CD4-positive, alpha-beta T cell treated with Interleukin-6 for 4 hours (primary cell): ENCODE results near the gene GNAZ.
"Not testable (repeated sequence)": the region's sequence is repeated elsewhere in the genome, so short reads cannot be mapped to it uniquely, and the experiment has no call there.

Source experiments
- DNase-seq: peaks from one replicate; pipeline ENCODE4 v3.0.0-alpha.2; 2020; ENCODE audit warnings: mixed read lengths

Gene GNAZ

GRCh38 chr22:23045461-23045860, 24.9 kb upstream of the GNAZ start:
- no peak for DNase-seq

- DNase-seq, result no peak
These were observed 23.1 kb upstream of the GNAZ start for GRCh38 chr22:23047265-23047664.

- DNase-seq, result no peak
These were observed 22.6 kb upstream of the GNAZ start for GRCh38 chr22:23047742-23048141.

GRCh38 chr22:23050546-23050945, 19.8 kb upstream of the GNAZ start:
- DNase-seq, result not testable (repeated sequence)

GRCh38 chr22:23053051-23053707, 17.1 kb upstream of the GNAZ start:
- no peak for DNase-seq

- no peak for DNase-seq
These were observed 16.3 kb upstream of the GNAZ start for GRCh38 chr22:23053912-23054530.

- DNase-seq, result no peak
These were observed 15.6 kb upstream of the GNAZ start for GRCh38 chr22:23054531-23055257.

GRCh38 chr22:23055449-23056179, 14.7 kb upstream of the GNAZ start:
- no peak for DNase-seq

- DNase-seq, result no peak
These were observed 13.0 kb upstream of the GNAZ start for GRCh38 chr22:23057331-23057730.

GRCh38 chr22:23058063-23058462, 12.3 kb upstream of the GNAZ start:
- DNase-seq, result no peak

GRCh38 chr22:23058481-23059283, 11.6 kb upstream of the GNAZ start:
- DNase-seq, result no peak

- no peak for DNase-seq
These were observed 10.9 kb upstream of the GNAZ start for GRCh38 chr22:23059284-23059948.

- no peak for DNase-seq
These were observed 9.5 kb upstream of the GNAZ start for GRCh38 chr22:23060612-23061400.

- no peak for DNase-seq
These were observed 8.6 kb upstream of the GNAZ start for GRCh38 chr22:23061471-23062280.

GRCh38 chr22:23062616-23063538, 7.4 kb upstream of the GNAZ start:
- no peak for DNase-seq

- no peak for DNase-seq
These were observed 6.6 kb upstream of the GNAZ start for GRCh38 chr22:23063539-23064380.

- DNase-seq, result no peak
These were observed 5.8 kb upstream of the GNAZ start for GRCh38 chr22:23064381-23065068.

GRCh38 chr22:23065069-23065451, 5.3 kb upstream of the GNAZ start:
- DNase-seq, result no peak
